HEK293 (cell line): ENCODE data around the gene DISP3.

Experiments
- CTCF ChIA-PET: fragments of 350-600 bp; formaldehyde crosslinking; extraction: SDS; loops from one replicate; lab custom pipeline; 2021; ENCODE audit warnings: antibody characterized with exemption; lab: Yijun Ruan, JAX
- POLR2A ChIA-PET: fragments of 300-600 bp; formaldehyde crosslinking; extraction: SDS; loops from one replicate; lab custom pipeline; 2020; ENCODE audit warnings: antibody characterized with exemption, inconsistent platforms; lab: Yijun Ruan, JAX
- H3K27ac ChIP-seq: fragments of 200-500 bp; sonication (Bioruptor generic); 2 replicates; pipeline ENCODE4 v1.5.1; 2014; ENCODE audit warnings: low read depth, low read length, control low read depth, inconsistent platforms; ENCODE audit errors: extremely low read depth
- H3K36me3 ChIP-seq, 2 experiments: fragments of 200-500 bp in 1 of 2; sonication (Bioruptor generic) in 1 of 2; 1 replicate in 1 of 2; 2 replicates in 1 of 2; pipeline ENCODE4 v1.5.1; 2014 to 2017; ENCODE audit warnings: inconsistent platforms in 2 of 2, low read length in 2 of 2; ENCODE audit not compliant: control insufficient read depth in 2 of 2, insufficient read depth in 1 of 2
- H3K4me1 ChIP-seq: fragments of 200-500 bp; sonication (Bioruptor generic); 2 replicates; pipeline ENCODE4 v1.5.1; 2014; ENCODE audit warnings: mild to moderate bottlenecking, low read length, inconsistent platforms; ENCODE audit not compliant: control insufficient read depth, insufficient read depth
- H3K4me3 ChIP-seq: 2 replicates; pipeline ENCODE4 v1.5.1; 2011; ENCODE audit warnings: low read depth, mild to moderate bottlenecking, control low read depth, low read length, moderate library complexity
- H3K9me3 ChIP-seq: fragments of 200-500 bp; sonication (Bioruptor generic); 2 replicates; pipeline ENCODE4 v1.5.1; 2014; ENCODE audit warnings: low read depth, low read length, inconsistent platforms; ENCODE audit not compliant: control insufficient read depth, insufficient read depth
- MYNN ChIP-seq: fragments of 450-650 bp; formaldehyde crosslinking; IDR thresholded peaks from 2 replicates; pipeline ENCODE4 v1.5.1; 2016; ENCODE audit warnings: missing biosample characterization, missing genetic modification characterization, borderline replicate concordance
- OSR2 ChIP-seq: fragments of 450-650 bp; formaldehyde crosslinking; IDR thresholded peaks from 2 replicates; pipeline ENCODE4 v1.5.1; 2016; ENCODE audit warnings: missing biosample characterization, missing genetic modification characterization
- RBAK ChIP-seq: fragments of 450-650 bp; formaldehyde crosslinking; IDR thresholded peaks from 2 replicates; pipeline ENCODE4 v1.5.1; 2016; ENCODE audit warnings: missing biosample characterization, missing genetic modification characterization
- SCRT2 ChIP-seq: fragments of 450-650 bp; formaldehyde crosslinking; IDR thresholded peaks from 2 replicates; pipeline ENCODE4 v1.5.1; 2016; ENCODE audit warnings: missing biosample characterization, missing genetic modification characterization
- ZBTB17 ChIP-seq: fragments of 450-650 bp; formaldehyde crosslinking; IDR thresholded peaks from 2 replicates; pipeline ENCODE4 v1.5.1; 2016; ENCODE audit warnings: missing biosample characterization, missing genetic modification characterization
- ZBTB20 ChIP-seq: fragments of 450-650 bp; formaldehyde crosslinking; IDR thresholded peaks from 2 replicates; pipeline ENCODE4 v1.5.1; 2016; ENCODE audit warnings: missing biosample characterization, missing genetic modification characterization
- ZBTB48 ChIP-seq: fragments of 450-650 bp; formaldehyde crosslinking; IDR thresholded peaks from 2 replicates; pipeline ENCODE4 v1.5.1; 2016; ENCODE audit warnings: missing biosample characterization, missing genetic modification characterization
- ZBTB7A ChIP-seq: fragments of 450-650 bp; formaldehyde crosslinking; IDR thresholded peaks from 2 replicates; pipeline ENCODE4 v1.5.1; 2016; ENCODE audit warnings: low read depth, missing biosample characterization, missing genetic modification characterization
- ZBTB8A ChIP-seq: fragments of 450-650 bp; formaldehyde crosslinking; IDR thresholded peaks from 2 replicates; pipeline ENCODE4 v1.5.1; 2016; ENCODE audit warnings: missing biosample characterization, missing genetic modification characterization
- ZFP3 ChIP-seq: fragments of 450-650 bp; formaldehyde crosslinking; IDR thresholded peaks from 2 replicates; pipeline ENCODE4 v1.5.1; 2016; ENCODE audit warnings: low read depth, missing biosample characterization, missing genetic modification characterization
- ZFP37 ChIP-seq: fragments of 450-650 bp; formaldehyde crosslinking; IDR thresholded peaks from 2 replicates; pipeline ENCODE4 v1.5.1; 2016; ENCODE audit warnings: missing biosample characterization, missing genetic modification characterization
- ZIC2 ChIP-seq: fragments of 450-650 bp; formaldehyde crosslinking; IDR thresholded peaks from 2 replicates; pipeline ENCODE4 v1.5.1; 2016; ENCODE audit warnings: missing biosample characterization, missing genetic modification characterization
- ZNF221 ChIP-seq: fragments of 450-650 bp; formaldehyde crosslinking; IDR thresholded peaks from 2 replicates; pipeline ENCODE4 v1.5.1; 2017; ENCODE audit warnings: missing biosample characterization, missing genetic modification characterization, borderline replicate concordance
- ZNF514 ChIP-seq: fragments of 450-650 bp; formaldehyde crosslinking; IDR thresholded peaks from 2 replicates; pipeline ENCODE4 v1.5.1; 2016; ENCODE audit warnings: missing biosample characterization, missing genetic modification characterization
- ZNF555 ChIP-seq: fragments of 450-650 bp; formaldehyde crosslinking; conservative IDR thresholded peaks from 2 replicates; pipeline ENCODE4 v1.5.1; 2017; ENCODE audit warnings: missing biosample characterization, mild to moderate bottlenecking, missing genetic modification characterization, inconsistent platforms
- ZNF610 ChIP-seq: fragments of 450-650 bp; formaldehyde crosslinking; IDR thresholded peaks from 2 replicates; pipeline ENCODE4 v1.5.1; 2016; ENCODE audit warnings: missing biosample characterization, missing genetic modification characterization, borderline replicate concordance
- ZNF624 ChIP-seq: fragments of 450-650 bp; formaldehyde crosslinking; IDR thresholded peaks from 2 replicates; pipeline ENCODE4 v1.5.1; 2017; ENCODE audit warnings: missing biosample characterization, missing genetic modification characterization
- ZNF660 ChIP-seq: fragments of 450-650 bp; IDR thresholded peaks from 2 replicates; pipeline ENCODE4 v1.5.1; 2018; ENCODE audit warnings: missing biosample characterization, mild to moderate bottlenecking, missing genetic modification characterization
- ZNF704 ChIP-seq: fragments of 450-650 bp; formaldehyde crosslinking; IDR thresholded peaks from 2 replicates; pipeline ENCODE4 v1.5.1; 2016; ENCODE audit warnings: missing biosample characterization, missing genetic modification characterization
- ZNF76 ChIP-seq: fragments of 450-650 bp; formaldehyde crosslinking; IDR thresholded peaks from 2 replicates; pipeline ENCODE4; 2016; ENCODE audit warnings: low read depth, missing biosample characterization, missing genetic modification characterization, borderline replicate concordance
- ZSCAN23 ChIP-seq: fragments of 450-650 bp; formaldehyde crosslinking; IDR thresholded peaks from 2 replicates; pipeline ENCODE4 v1.5.1; 2016; ENCODE audit warnings: missing biosample characterization, missing genetic modification characterization
- TF ChIP-seq, protein P1 (sequence below): fragments of 450-650 bp; formaldehyde crosslinking; IDR thresholded peaks from 2 replicates; pipeline ENCODE4 v1.5.1; 2016; ENCODE audit warnings: missing biosample characterization, missing genetic modification characterization
- TF ChIP-seq, protein P2 (sequence below): fragments of 450-650 bp; formaldehyde crosslinking; IDR thresholded peaks from 2 replicates; pipeline ENCODE4 v1.5.1; 2016; ENCODE audit warnings: missing biosample characterization, missing genetic modification characterization
- TF ChIP-seq, protein P3 (sequence below): fragments of 450-650 bp; formaldehyde crosslinking; IDR thresholded peaks from 2 replicates; pipeline ENCODE4 v1.5.1; 2016; ENCODE audit warnings: missing biosample characterization, missing genetic modification characterization
- TF ChIP-seq, protein P4 (sequence below): fragments of 450-650 bp; IDR thresholded peaks from 2 replicates; pipeline ENCODE4 v1.5.1; 2018; ENCODE audit warnings: missing biosample characterization, mild to moderate bottlenecking, missing genetic modification characterization
- TF ChIP-seq, protein P5 (sequence below): fragments of 450-650 bp; formaldehyde crosslinking; IDR thresholded peaks from 2 replicates; pipeline ENCODE4 v1.5.1; 2016; ENCODE audit warnings: missing biosample characterization, missing genetic modification characterization

The DISP3 gene

DNA sequence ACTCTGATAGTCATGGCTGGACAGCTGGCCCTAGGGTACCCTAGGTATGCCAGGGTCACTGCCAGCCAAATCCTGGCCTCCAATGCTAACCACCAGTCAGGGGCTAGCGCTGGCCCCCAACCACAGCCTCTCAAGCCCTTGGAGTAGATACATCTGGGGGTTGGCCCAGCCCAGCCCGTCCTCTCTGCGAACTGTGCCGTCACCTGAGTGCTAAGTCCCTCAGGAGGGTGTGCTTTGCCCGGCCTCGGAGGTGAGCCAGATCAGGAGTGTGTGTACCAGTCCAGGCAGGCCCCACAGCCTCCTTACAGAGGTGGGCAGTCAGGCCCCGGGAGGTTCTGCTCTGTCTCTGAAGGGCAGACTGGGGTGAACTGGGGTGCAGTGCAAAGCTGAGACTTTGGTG lies 34.0 kb upstream of the DISP3 start:
- CTCF ChIA-PET = interaction anchor here (0.6 kb wide), 1 partner anchor 11 kb away, joined by 4 read pairs; no protein-coding TSS in a partner anchor

GRCh38 chr1:11447903-11448302 lies 31.1 kb upstream of the DISP3 start:
- no peaks in the 10 kb centered on the region for H3K9me3 ChIP-seq
- H3K4me1 ChIP-seq = no peaks in the 10 kb centered on the region
- H3K4me3 ChIP-seq = no peak overlapping the region
- ChIA-PET POLR2A (no interaction called here), CTCF (no interaction called here)
- no peak overlapping the region for H3K27ac ChIP-seq
- no peaks in the 10 kb centered on the region for H3K36me3 ChIP-seq
- TF ChIP-seq ZNF610 (tag by site-specific recombination) (no peak), OSR2 (tag by site-specific recombination) (no peak), ZIC2 (tag by site-specific recombination) (no peak), ZSCAN23 (no peak), ZNF704 (tag by site-specific recombination) (no peak), ZNF660 (no peak), ZFP3 (tag by site-specific recombination) (no peak), MYNN (tag by site-specific recombination) (no peak), ZNF76 (tag by site-specific recombination) (no peak), ZBTB20 (no peak), ZBTB48 (no peak), SCRT2 (tag by site-specific recombination) (no peak), RBAK (no peak)
- TF ChIP-seq, protein P1, sequence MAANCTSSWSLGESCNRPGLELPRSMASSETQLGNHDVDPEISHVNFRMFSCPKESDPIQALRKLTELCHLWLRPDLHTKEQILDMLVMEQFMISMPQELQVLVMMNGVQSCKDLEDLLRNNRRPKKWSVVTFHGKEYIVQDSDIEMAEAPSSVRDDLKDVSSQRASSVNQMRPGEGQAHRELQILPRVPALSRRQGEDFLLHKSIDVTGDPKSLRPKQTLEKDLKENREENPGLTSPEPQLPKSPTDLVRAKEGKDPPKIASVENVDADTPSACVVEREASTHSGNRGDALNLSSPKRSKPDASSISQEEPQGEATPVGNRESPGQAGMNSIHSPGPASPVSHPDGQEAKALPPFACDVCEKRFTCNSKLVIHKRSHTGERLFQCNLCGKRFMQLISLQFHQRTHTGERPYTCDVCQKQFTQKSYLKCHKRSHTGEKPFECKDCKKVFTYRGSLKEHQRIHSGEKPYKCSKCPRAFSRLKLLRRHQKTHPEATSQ = no peak
- TF ChIP-seq, protein P2, sequence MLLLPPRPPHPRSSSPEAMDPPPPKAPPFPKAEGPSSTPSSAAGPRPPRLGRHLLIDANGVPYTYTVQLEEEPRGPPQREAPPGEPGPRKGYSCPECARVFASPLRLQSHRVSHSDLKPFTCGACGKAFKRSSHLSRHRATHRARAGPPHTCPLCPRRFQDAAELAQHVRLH (tag by site-specific recombination) = no peak
- TF ChIP-seq, protein P3, sequence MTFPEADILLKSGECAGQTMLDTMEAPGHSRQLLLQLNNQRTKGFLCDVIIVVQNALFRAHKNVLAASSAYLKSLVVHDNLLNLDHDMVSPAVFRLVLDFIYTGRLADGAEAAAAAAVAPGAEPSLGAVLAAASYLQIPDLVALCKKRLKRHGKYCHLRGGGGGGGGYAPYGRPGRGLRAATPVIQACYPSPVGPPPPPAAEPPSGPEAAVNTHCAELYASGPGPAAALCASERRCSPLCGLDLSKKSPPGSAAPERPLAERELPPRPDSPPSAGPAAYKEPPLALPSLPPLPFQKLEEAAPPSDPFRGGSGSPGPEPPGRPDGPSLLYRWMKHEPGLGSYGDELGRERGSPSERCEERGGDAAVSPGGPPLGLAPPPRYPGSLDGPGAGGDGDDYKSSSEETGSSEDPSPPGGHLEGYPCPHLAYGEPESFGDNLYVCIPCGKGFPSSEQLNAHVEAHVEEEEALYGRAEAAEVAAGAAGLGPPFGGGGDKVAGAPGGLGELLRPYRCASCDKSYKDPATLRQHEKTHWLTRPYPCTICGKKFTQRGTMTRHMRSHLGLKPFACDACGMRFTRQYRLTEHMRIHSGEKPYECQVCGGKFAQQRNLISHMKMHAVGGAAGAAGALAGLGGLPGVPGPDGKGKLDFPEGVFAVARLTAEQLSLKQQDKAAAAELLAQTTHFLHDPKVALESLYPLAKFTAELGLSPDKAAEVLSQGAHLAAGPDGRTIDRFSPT (tag by site-specific recombination) = no peak

More for the DNA sequence above, 34.0 kb upstream of the DISP3 start:
- POLR2A ChIA-PET = no interaction called here
- TF ChIP-seq ZBTB8A (tag by site-specific recombination) (no peak), ZNF221 (tag by site-specific recombination) (no peak), ZBTB17 (tag by site-specific recombination) (no peak), ZNF555 (no peak), ZNF514 (tag by site-specific recombination) (no peak), ZNF624 (tag by site-specific recombination) (no peak), ZBTB7A (no peak), ZNF704 (tag by site-specific recombination) (no peak), ZSCAN23 (no peak), ZFP37 (tag by site-specific recombination) (no peak)
- TF ChIP-seq, protein P4, sequence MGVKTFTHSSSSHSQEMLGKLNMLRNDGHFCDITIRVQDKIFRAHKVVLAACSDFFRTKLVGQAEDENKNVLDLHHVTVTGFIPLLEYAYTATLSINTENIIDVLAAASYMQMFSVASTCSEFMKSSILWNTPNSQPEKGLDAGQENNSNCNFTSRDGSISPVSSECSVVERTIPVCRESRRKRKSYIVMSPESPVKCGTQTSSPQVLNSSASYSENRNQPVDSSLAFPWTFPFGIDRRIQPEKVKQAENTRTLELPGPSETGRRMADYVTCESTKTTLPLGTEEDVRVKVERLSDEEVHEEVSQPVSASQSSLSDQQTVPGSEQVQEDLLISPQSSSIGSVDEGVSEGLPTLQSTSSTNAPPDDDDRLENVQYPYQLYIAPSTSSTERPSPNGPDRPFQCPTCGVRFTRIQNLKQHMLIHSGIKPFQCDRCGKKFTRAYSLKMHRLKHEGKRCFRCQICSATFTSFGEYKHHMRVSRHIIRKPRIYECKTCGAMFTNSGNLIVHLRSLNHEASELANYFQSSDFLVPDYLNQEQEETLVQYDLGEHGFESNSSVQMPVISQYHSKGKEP (tag by site-specific recombination) = no peak
- TF ChIP-seq, protein P5, sequence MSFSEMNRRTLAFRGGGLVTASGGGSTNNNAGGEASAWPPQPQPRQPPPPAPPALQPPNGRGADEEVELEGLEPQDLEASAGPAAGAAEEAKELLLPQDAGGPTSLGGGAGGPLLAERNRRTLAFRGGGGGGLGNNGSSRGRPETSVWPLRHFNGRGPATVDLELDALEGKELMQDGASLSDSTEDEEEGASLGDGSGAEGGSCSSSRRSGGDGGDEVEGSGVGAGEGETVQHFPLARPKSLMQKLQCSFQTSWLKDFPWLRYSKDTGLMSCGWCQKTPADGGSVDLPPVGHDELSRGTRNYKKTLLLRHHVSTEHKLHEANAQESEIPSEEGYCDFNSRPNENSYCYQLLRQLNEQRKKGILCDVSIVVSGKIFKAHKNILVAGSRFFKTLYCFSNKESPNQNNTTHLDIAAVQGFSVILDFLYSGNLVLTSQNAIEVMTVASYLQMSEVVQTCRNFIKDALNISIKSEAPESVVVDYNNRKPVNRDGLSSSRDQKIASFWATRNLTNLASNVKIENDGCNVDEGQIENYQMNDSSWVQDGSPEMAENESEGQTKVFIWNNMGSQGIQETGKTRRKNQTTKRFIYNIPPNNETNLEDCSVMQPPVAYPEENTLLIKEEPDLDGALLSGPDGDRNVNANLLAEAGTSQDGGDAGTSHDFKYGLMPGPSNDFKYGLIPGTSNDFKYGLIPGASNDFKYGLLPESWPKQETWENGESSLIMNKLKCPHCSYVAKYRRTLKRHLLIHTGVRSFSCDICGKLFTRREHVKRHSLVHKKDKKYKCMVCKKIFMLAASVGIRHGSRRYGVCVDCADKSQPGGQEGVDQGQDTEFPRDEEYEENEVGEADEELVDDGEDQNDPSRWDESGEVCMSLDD (tag by site-specific recombination) = no peak
- no peaks in the 10 kb centered on the region for H3K36me3 ChIP-seq
- H3K4me3 ChIP-seq = no peak overlapping the region
- H3K4me1 ChIP-seq = no peaks in the 10 kb centered on the region
- no peaks in the 10 kb centered on the region for H3K9me3 ChIP-seq
- no peak overlapping the region for H3K27ac ChIP-seq
